AG04450 (cell line): ENCODE data around the gene ZBTB7A. TPM values are rescaled to one million over a fixed set of nuclear protein-coding genes. Genes with fewer than 3 reads are reported as not detected.

Experiments
- CTCF ChIA-PET: fragments of 300-600, 350-600 bp; formaldehyde crosslinking; extraction: SDS; loops from one replicate; lab custom pipeline; 2022; ENCODE audit warnings: antibody characterized with exemption, inconsistent platforms; lab: Charles Lee
- POLR2A ChIA-PET: fragments of 350-600 bp; formaldehyde crosslinking; extraction: SDS; loops from one replicate; lab custom pipeline; 2021; ENCODE audit warnings: antibody characterized with exemption, inconsistent platforms; lab: Yijun Ruan, JAX
- DNase-seq: peaks from one replicate; pipeline ENCODE4 v3.0.0-alpha.2; 2011; ENCODE audit warnings: low read depth, low spot score
- H3K27ac ChIP-seq: one replicate; pipeline ENCODE4 v1.5.1; 2012; ENCODE audit warnings: low read depth, low read length, control low read depth
- H3K27me3 ChIP-seq: one replicate; pipeline ENCODE4 v1.6.0; 2012; ENCODE audit warnings: low read length; ENCODE audit not compliant: control insufficient read depth, insufficient read depth
- H3K4me3 ChIP-seq: 2 replicates; pipeline ENCODE4 v1.5.1; 2011; ENCODE audit warnings: mild to moderate bottlenecking, low read depth, low read length, control low read depth
- H3K9me3 ChIP-seq: 2 replicates; pipeline ENCODE4 v1.5.1; 2012; ENCODE audit warnings: low read length; ENCODE audit not compliant: control insufficient read depth, insufficient read depth
- polyA plus RNA-seq: library from polyadenylated mRNA; depleted of rRNA; stranded (reverse); fragments of >200 nt; gene quantifications from 2 replicates; pipeline ENCODE4 v1.2.3, GENCODE V29; 2011
- TF ChIP-seq, protein P1 (sequence below): IDR thresholded peaks from 2 replicates; pipeline ENCODE4 v1.5.1; 2011; ENCODE audit warnings: low read depth, low read length, control low read depth, inconsistent platforms

ZBTB7A gene
- polyA plus RNA-seq, 1 experiment, result 2.7 TPM

- POLR2A ChIA-PET, result no interaction called here
- no peaks in the 10 kb centered on the region; the same call in 1 of the 2 replicates for H3K9me3 ChIP-seq
- no peak overlapping the region for H3K27ac ChIP-seq
- peak overlapping the region; percentile 69 for H3K4me3 ChIP-seq
- no peak for DNase-seq
- H3K27me3 ChIP-seq, result no peaks in the 10 kb centered on the region
- CTCF ChIA-PET, result no interaction called here
- TF ChIP-seq, protein P1, sequence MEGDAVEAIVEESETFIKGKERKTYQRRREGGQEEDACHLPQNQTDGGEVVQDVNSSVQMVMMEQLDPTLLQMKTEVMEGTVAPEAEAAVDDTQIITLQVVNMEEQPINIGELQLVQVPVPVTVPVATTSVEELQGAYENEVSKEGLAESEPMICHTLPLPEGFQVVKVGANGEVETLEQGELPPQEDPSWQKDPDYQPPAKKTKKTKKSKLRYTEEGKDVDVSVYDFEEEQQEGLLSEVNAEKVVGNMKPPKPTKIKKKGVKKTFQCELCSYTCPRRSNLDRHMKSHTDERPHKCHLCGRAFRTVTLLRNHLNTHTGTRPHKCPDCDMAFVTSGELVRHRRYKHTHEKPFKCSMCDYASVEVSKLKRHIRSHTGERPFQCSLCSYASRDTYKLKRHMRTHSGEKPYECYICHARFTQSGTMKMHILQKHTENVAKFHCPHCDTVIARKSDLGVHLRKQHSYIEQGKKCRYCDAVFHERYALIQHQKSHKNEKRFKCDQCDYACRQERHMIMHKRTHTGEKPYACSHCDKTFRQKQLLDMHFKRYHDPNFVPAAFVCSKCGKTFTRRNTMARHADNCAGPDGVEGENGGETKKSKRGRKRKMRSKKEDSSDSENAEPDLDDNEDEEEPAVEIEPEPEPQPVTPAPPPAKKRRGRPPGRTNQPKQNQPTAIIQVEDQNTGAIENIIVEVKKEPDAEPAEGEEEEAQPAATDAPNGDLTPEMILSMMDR, result no peak
These were observed 1.6 kb upstream of the ZBTB7A start for GRCh38 chr19:4068047-4068966.

- TF ChIP-seq, protein P1, result no peak
- CTCF ChIA-PET, result no interaction called here
- H3K27me3 ChIP-seq, result no peaks in the 10 kb centered on the region
- H3K9me3 ChIP-seq, result no peaks in the 10 kb centered on the region; the same call in 1 of the 2 replicates
- H3K4me3 ChIP-seq, result peak overlapping the region; percentile 69
- POLR2A ChIA-PET, result interaction anchor here (0.7 kb wide), 1 partner anchor 30 kb away, joined by 3 read pairs; no protein-coding TSS in a partner anchor
- no peak for DNase-seq
- no peak overlapping the region for H3K27ac ChIP-seq
These were observed 822 bp upstream of the ZBTB7A start for GRCh38 chr19:4067396-4068046.

DNA sequence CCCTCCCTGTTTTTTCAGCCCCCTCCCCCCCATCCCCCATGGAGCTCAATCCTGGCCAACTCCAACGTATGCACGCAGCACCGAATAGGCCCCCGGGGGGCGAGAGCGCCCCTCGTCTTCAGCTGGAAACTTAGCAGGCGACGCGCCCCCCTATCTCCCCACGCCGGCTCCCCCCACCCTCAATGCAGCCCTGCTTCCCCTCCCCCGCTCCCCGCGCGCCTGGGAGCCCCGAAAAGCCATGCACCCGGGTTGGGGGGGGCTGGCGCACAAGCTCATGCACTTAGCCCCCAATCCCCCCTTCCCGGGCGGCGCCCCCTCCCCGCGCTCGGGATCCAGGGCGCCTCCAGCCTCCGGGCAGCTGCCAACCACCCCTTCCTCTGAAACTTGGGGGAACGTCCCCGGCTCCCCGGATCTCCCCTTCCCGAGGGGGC lies 508 bp downstream of the ZBTB7A start:
- POLR2A ChIA-PET, result interaction anchor here (0.6 to 1.0 kb wide), 2 partner anchors 8 to 14 kb away, joined by 3 read pairs; no protein-coding TSS in a partner anchor
- H3K4me3 ChIP-seq, result peak overlapping the region; percentile 69
- H3K9me3 ChIP-seq, result no peaks in the 10 kb centered on the region; the same call in 1 of the 2 replicates
- DNase-seq, result no peak
- TF ChIP-seq, protein P1, result no peak
- CTCF ChIA-PET, result no interaction called here
- peak overlapping the region; percentile 47 for H3K27ac ChIP-seq
- no peaks in the 10 kb centered on the region for H3K27me3 ChIP-seq

DNA sequence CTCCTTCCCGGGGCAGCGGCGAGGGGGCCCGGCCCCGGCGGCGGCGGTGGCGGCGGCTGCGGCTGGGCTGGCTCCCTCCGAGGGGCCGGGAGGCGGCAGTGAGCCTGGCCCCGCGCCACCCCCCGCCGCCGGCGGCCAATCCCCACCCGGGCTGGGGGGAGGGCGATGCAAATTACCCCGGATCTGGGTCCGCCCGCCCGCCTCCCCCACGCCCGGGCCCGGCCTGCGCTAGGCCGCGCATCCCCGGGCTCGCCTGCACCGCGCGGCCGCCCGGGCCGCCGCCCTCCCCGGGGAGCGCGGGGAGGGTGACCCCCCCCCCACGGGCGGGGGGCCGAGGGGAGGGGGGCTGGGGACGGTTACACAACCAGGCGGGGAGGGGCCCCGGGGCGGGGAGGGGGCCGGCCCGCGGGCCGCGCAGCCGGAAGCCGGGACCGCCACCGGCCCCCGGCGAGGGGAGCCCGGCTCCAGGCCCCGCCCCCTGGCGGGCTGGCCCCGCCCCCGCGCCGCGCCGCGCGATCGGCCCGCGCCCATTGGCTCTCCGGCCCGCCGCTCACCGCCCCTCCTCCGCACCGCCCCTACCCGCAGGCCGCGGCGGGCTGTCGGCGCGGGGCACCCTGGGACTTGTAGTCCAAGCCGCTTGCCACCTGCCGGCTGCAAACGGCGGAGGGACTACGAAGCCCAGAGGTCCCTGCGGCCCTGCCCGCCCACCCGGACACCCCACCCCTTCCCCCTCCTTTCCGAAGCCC lies 1.1 kb downstream of the ZBTB7A start:
- POLR2A ChIA-PET, result interaction anchor here (0.6 to 1.0 kb wide), 2 partner anchors 8 to 13 kb away, joined by 3 read pairs; no protein-coding TSS in a partner anchor
- CTCF ChIA-PET, result no interaction called here
- TF ChIP-seq, protein P1, result no peak
- DNase-seq, result peak; percentile 96
- Histone ChIP-seq H3K27ac (no peak overlapping the region), H3K4me3 (peak overlapping the region; percentile 74), H3K9me3 (no peaks in the 10 kb centered on the region; the same call in 1 of the 2 replicates), H3K27me3 (no peaks in the 10 kb centered on the region)
